H1 (cell line): ENCODE measurements around the gene ZSCAN29.
A peak's percentile ranks its signal among the peaks of the same experiment; 100 is the strongest.

Source experiments
- CEBPB ChIP-seq: IDR thresholded peaks from 2 replicates; pipeline ENCODE4 v1.6.1; 2012; ENCODE audit warnings: low read depth, low read length
- CTCF ChIP-seq, 3 experiments: IDR thresholded peaks; 1 replicate in 2 of 3; 2 replicates in 1 of 3; pipeline versions ENCODE4 v1.5.1 to v1.6.1; 2011; ENCODE audit warnings: low read length in 3 of 3, mild to moderate bottlenecking in 3 of 3, inconsistent platforms in 2 of 3, low read depth in 1 of 3, moderate library complexity in 1 of 3; ENCODE audit not compliant: insufficient read depth in 1 of 3; ENCODE audit errors: control extremely low read depth in 1 of 3
- EP300 ChIP-seq, 2 experiments: IDR thresholded peaks; 1 replicate in 1 of 2; 2 replicates in 1 of 2; pipeline ENCODE4 v1.6.1; 2011 to 2012; ENCODE audit warnings: low read depth in 2 of 2, low read length in 2 of 2, mild to moderate bottlenecking in 2 of 2, borderline replicate concordance in 1 of 2, inconsistent platforms in 1 of 2, moderate library complexity in 1 of 2
- EZH2 ChIP-seq: fragments of 200-600 bp; sonication (generic); IDR thresholded peaks from 2 replicates; pipeline ENCODE4 v1.7.1; 2012; ENCODE audit warnings: low read depth, mild to moderate bottlenecking, moderate library complexity, low read length, inconsistent platforms; ENCODE audit not compliant: severe bottlenecking
- FOSL1 ChIP-seq: IDR thresholded peaks from 2 replicates; pipeline ENCODE4 v1.6.1; 2011; ENCODE audit warnings: mild to moderate bottlenecking, low read depth, low read length, moderate library complexity; ENCODE audit not compliant: insufficient read depth
- HDAC2 ChIP-seq, 2 experiments: fragments of 300-600 bp in 1 of 2; sonication (generic) in 1 of 2; IDR thresholded peaks; 2 replicates each; pipeline ENCODE4 v1.6.1; 2011 to 2012; ENCODE audit warnings: low read depth in 2 of 2, low read length in 2 of 2, mild to moderate bottlenecking in 2 of 2, moderate library complexity in 2 of 2, borderline replicate concordance in 1 of 2, inconsistent platforms in 1 of 2
- MAX ChIP-seq: IDR thresholded peaks from 2 replicates; pipeline ENCODE4 v1.6.1; 2012; ENCODE audit warnings: inconsistent platforms
- POLR2A ChIP-seq, 2 experiments: IDR thresholded peaks; 1 replicate in 1 of 2; 2 replicates in 1 of 2; pipeline ENCODE4 v1.6.1; 2011; ENCODE audit warnings: low read depth in 2 of 2, low read length in 2 of 2, mild to moderate bottlenecking in 2 of 2; ENCODE audit errors: control extremely low read depth in 1 of 2
- POLR2AphosphoS5 ChIP-seq: IDR thresholded peaks from 2 replicates; pipeline ENCODE4 v1.6.1; 2011; ENCODE audit warnings: low read depth, low read length
- SUZ12 ChIP-seq: fragments of 200-600 bp; sonication (generic); IDR thresholded peaks from 2 replicates; pipeline ENCODE4 v1.6.1; 2012; ENCODE audit warnings: mild to moderate bottlenecking, inconsistent platforms, low read length, moderate library complexity, mixed read lengths
- TF ChIP-seq, protein P1 (sequence below): IDR thresholded peaks from 2 replicates; pipeline ENCODE4 v1.6.1; 2012; ENCODE audit warnings: low read length, inconsistent platforms

DNA sequence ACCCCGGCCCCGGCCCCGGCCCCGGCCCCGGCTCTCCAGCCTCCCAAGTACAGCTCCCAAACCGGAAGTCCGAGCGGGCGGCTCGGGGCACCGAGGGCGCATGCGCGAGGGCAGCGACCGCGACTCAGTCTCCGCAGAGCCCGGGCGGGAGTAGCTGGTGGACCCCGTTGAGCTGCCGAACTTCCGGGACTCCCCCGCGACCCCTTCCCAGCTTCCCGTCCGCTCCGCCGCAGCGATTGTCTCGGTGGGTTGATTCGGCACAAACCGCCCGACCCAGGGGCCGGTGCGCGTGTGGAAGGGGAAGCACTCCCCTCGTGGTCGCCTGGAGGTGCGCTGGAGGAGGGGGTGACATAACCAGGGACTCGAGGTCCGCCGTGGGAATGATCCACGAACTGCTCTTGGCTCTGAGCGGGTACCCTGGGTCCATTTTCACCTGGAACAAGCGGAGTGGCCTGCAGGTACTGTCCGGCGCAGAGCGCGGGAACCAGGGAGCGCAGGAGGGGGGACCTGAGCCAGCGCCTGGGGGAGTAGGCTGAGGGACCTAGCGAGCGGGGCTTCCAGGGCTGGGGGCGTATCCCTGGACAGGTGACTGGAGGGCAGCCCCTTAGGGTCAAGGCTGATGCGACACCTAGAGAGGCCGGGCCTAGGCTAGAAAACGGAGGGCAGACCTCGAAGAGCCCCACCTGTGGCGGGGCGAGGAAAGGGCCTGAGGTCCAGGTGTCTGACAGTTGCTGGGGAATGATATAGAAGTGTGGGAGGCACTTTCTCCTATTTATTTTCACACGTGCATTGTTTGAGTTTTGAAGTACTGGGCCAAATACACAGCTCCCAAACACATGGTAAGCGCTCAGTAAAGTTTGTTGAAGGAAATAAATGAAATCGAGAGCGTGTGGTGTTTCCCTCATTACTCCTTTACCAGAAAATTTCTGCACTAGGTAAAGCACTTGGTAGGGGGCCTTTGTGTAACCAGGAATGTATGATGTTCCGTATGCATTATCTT lies at the start of gene ZSCAN29, which contains the start of gene TUBGCP4:
- no peak for TF ChIP-seq EZH2
- peak; percentile 23 to 55; a peak in 2 of 3 replicates for TF ChIP-seq POLR2A (IDR thresholded peaks at IDR 0.05; ENCODE audit: control extremely low read depth in 1 of 2, low read depth in 2 of 2, low read length in 2 of 2)
- TF ChIP-seq CTCF (IDR thresholded peaks at IDR 0.05; ENCODE audit: control extremely low read depth in 1 of 3, insufficient read depth in 1 of 3, low read depth in 1 of 3, low read length in 3 of 3): peak; percentile 57 to 71 (median 65)
- no peak for TF ChIP-seq POLR2AphosphoS5
- no peak for TF ChIP-seq CEBPB
- TF ChIP-seq MAX: peak; percentile 69
- TF ChIP-seq HDAC2 (IDR thresholded peaks at IDR 0.05; ENCODE audit: borderline replicate concordance in 1 of 2, low read depth in 2 of 2, low read length in 2 of 2): peak in 1 of 2 experiments; percentile 87; a peak in 1 of 4 replicates
- TF ChIP-seq FOSL1: no peak
- TF ChIP-seq, protein P1, sequence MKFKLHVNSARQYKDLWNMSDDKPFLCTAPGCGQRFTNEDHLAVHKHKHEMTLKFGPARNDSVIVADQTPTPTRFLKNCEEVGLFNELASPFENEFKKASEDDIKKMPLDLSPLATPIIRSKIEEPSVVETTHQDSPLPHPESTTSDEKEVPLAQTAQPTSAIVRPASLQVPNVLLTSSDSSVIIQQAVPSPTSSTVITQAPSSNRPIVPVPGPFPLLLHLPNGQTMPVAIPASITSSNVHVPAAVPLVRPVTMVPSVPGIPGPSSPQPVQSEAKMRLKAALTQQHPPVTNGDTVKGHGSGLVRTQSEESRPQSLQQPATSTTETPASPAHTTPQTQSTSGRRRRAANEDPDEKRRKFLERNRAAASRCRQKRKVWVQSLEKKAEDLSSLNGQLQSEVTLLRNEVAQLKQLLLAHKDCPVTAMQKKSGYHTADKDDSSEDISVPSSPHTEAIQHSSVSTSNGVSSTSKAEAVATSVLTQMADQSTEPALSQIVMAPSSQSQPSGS: no peak
- TF ChIP-seq EP300 (IDR thresholded peaks at IDR 0.05; ENCODE audit: borderline replicate concordance in 1 of 2, low read depth in 2 of 2, low read length in 2 of 2): no peak
- no peak for TF ChIP-seq SUZ12
